ENCODE data around the gene ARHGEF2. TPM values are rescaled to one million over a fixed set of nuclear protein-coding genes. Genes with fewer than 3 reads are reported as not detected.

Gene ARHGEF2
- total and polyA plus RNA-seq, 2 of the 13 experiments (the other 11 are each of a cell fraction or from before 2014, with no cell fraction given): 16.1 to 32.1 TPM

DNA sequence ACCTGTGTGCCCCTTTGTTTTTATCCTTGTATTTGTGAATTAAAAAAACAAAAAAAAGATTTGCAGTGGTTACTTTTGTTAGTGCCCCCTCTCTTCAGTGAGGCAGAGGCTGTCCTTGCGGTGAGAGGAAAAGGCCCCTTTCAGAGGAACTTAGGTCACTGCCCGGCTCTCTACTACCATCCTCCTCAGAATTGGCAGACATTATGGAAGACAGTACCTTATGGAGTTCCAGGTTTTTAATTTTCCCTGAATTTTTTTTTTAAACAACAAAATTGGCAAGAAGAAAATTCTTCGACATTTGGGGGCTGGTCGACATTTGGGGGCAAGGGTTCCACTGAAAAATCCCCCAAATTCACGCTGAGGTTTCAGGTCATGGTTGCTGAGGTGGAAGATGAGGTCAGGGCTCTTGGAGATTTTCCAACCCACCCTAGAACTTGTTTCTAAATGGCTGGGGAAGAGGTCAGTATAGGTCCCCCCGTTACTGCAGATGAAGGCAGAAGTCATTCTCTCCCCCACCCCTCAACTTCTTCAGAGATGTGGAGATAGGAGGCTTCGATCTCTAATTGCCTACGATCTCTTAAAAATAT, 31.6 kb downstream of the ARHGEF2 start:
- no peaks in the 10 kb centered on the region for H4K20me1 ChIP-seq (ENCODE audit: insufficient read depth, low read length)
- ATAC-seq: no peak
- CTCF ChIA-PET (ENCODE audit: low intra/inter-chr PET ratio, low total read pairs): no interaction called here
- H2AFZ ChIP-seq (ENCODE audit: low read length): no peak overlapping the region
- peaks cover 12% of the 10 kb centered on the region for H3K79me2 ChIP-seq (ENCODE audit: insufficient read depth, low read length)
- peak overlapping the region; percentile 93; the same call in 1 of the 2 replicates for H3K4me2 ChIP-seq (ENCODE audit: low read depth, low read length)
- peaks cover 50% of the 10 kb centered on the region for H3K4me1 ChIP-seq (ENCODE audit: insufficient read depth, low read length)
- H3K9me3 ChIP-seq (ENCODE audit: low read length): no peaks in the 10 kb centered on the region
- no peak overlapping the region for H3K9ac ChIP-seq (ENCODE audit: insufficient read depth, low read depth, low read length)
- POLR2A ChIA-PET: interaction anchor here (3.0 to 7.2 kb wide), 5 partner anchors 9 to 44 kb away, joined by 28 to 390 read pairs (median 43); partner anchors contain the start of genes ARHGEF2 and KHDC4
- BruUV-seq (replicated peaks): TSS peak; percentile 7
- peak overlapping the region; percentile 86 for H3K27ac ChIP-seq (ENCODE audit: extremely low read length, insufficient read depth, low read length)
- intact Hi-C loops (cut with micrococcal nuclease; ENCODE audit: unreplicated experiment) (no loop called here), in situ Hi-C loops (cut with HindIII; ENCODE audit: extremely low pct_ligation_motif_present, low pct_unique_long_range_greater_than_20kb) (loop anchor here (10.0 kb wide), 1 partner anchor 118 kb away; the partner anchor contains the start of gene RAB25)
- FAIRE-seq: no peak
- H3K27me3 ChIP-seq (ENCODE audit: control insufficient read depth in 1 of 2, insufficient read depth in 2 of 2, low read length in 2 of 2): no peaks in the 10 kb centered on the region
- TF ChIP-seq PAF1 (CRISPR knock-in tag; IDR thresholded peaks at IDR 0.05) (0 out of 2 replicates have a peak, but pooled peaks have one; percentile 4), ZFAT (CRISPR knock-in tag; conservative IDR thresholded peaks at IDR 0.05) (no peak), PCBP2 (optimal IDR thresholded peaks at IDR 0.05; ENCODE audit: low read depth, low read length, poor library complexity, severe bottlenecking) (peak; percentile 3), CHD2 (IDR thresholded peaks at IDR 0.05; ENCODE audit: low read depth, low read length) (no peak), ZFP90 (CRISPR knock-in tag; IDR thresholded peaks at IDR 0.05; ENCODE audit: borderline replicate concordance) (no peak), SCMH1 (CRISPR knock-in tag; IDR thresholded peaks at IDR 0.05; ENCODE audit: borderline replicate concordance) (no peak), ZIK1 (CRISPR knock-in tag; IDR thresholded peaks at IDR 0.05; ENCODE audit: borderline replicate concordance, low read depth) (no peak), DZIP1 (CRISPR knock-in tag; IDR thresholded peaks at IDR 0.05) (no peak), RBFOX2 (IDR thresholded peaks at IDR 0.05; ENCODE audit: low read depth, low read length) (0 out of 2 replicates have a peak, but pooled peaks have one; percentile 6), ZSCAN22 (CRISPR knock-in tag; IDR thresholded peaks at IDR 0.05) (no peak), ZNF17 (CRISPR knock-in tag; IDR thresholded peaks at IDR 0.05) (no peak)
- TF ChIP-seq, protein P1, sequence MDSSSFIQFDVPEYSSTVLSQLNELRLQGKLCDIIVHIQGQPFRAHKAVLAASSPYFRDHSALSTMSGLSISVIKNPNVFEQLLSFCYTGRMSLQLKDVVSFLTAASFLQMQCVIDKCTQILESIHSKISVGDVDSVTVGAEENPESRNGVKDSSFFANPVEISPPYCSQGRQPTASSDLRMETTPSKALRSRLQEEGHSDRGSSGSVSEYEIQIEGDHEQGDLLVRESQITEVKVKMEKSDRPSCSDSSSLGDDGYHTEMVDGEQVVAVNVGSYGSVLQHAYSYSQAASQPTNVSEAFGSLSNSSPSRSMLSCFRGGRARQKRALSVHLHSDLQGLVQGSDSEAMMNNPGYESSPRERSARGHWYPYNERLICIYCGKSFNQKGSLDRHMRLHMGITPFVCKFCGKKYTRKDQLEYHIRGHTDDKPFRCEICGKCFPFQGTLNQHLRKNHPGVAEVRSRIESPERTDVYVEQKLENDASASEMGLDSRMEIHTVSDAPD (CRISPR knock-in tag; IDR thresholded peaks at IDR 0.05): no peak
- no peak overlapping the region for H3K4me3 ChIP-seq (replicated peaks in 1 of 3; ENCODE audit: insufficient read depth in 1 of 3, low read depth in 2 of 3, low read length in 3 of 3)
- DNase-seq (ENCODE audit: low spot score): no peak
- WGBS (ENCODE audit: low lambda C conversion rate): 98% methylated on average over 8 of the region's 8 CpGs
- peaks cover 18 to 38% of the 10 kb centered on the region in 2 experiments for H3K36me3 ChIP-seq (replicated peaks in 1 of 2; ENCODE audit: control insufficient read depth in 1 of 2, insufficient read depth in 2 of 2, low read length in 2 of 2)

Data from HepG2 (cell line).